ENCODE results near the gene TRIO. TPM values are rescaled to one million over a fixed set of nuclear protein-coding genes. Genes with fewer than 3 reads are reported as not detected.

The TRIO gene
- total RNA-seq, 1 experiment from 2014 or later = 68.4 TPM

GRCh38 chr5:14321936-14322335, 178.8 kb downstream of the TRIO start:
- TF ChIP-seq ELF1 (IDR thresholded peaks at IDR 0.05; ENCODE audit: borderline replicate concordance, low read depth) (no peak), SIN3A (IDR thresholded peaks at IDR 0.05; ENCODE audit: low read depth) (no peak), ZFX (IDR thresholded peaks at IDR 0.05) (no peak), YY1 (IDR thresholded peaks at IDR 0.05; ENCODE audit: extremely low read depth, insufficient replicate concordance, low read depth, low read length) (no peak), FOSL1 (IDR thresholded peaks at IDR 0.05; ENCODE audit: low read depth) (no peak), POLR2A (IDR thresholded peaks at IDR 0.05; ENCODE audit: borderline replicate concordance, extremely low read depth, insufficient read depth, insufficient read length) (no peak), CEBPB (IDR thresholded peaks at IDR 0.05; ENCODE audit: low read depth) (no peak), SP1 (IDR thresholded peaks at IDR 0.05; ENCODE audit: low read depth) (no peak), SRF (IDR thresholded peaks at IDR 0.05; ENCODE audit: low read depth) (no peak), REST (IDR thresholded peaks at IDR 0.05; ENCODE audit: low read depth) (no peak), MAX (IDR thresholded peaks at IDR 0.05) (no peak), EZH2 (IDR thresholded peaks at IDR 0.05) (no peak), CBX3 (IDR thresholded peaks at IDR 0.05; ENCODE audit: low read depth) (no peak), EGR1 (IDR thresholded peaks at IDR 0.05; ENCODE audit: low read depth) (no peak), ZNF274 (IDR thresholded peaks at IDR 0.05; ENCODE audit: low read depth, low read length) (no peak), EZH2phosphoT487 (IDR thresholded peaks at IDR 0.05; ENCODE audit: borderline replicate concordance) (no peak), JUND (IDR thresholded peaks at IDR 0.05) (no peak), RAD21 (IDR thresholded peaks at IDR 0.05; ENCODE audit: low read depth) (no peak)
- TF ChIP-seq, protein P1, sequence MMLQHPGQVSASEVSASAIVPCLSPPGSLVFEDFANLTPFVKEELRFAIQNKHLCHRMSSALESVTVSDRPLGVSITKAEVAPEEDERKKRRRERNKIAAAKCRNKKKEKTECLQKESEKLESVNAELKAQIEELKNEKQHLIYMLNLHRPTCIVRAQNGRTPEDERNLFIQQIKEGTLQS (IDR thresholded peaks at IDR 0.05) = no peak
- TF ChIP-seq, protein P2, sequence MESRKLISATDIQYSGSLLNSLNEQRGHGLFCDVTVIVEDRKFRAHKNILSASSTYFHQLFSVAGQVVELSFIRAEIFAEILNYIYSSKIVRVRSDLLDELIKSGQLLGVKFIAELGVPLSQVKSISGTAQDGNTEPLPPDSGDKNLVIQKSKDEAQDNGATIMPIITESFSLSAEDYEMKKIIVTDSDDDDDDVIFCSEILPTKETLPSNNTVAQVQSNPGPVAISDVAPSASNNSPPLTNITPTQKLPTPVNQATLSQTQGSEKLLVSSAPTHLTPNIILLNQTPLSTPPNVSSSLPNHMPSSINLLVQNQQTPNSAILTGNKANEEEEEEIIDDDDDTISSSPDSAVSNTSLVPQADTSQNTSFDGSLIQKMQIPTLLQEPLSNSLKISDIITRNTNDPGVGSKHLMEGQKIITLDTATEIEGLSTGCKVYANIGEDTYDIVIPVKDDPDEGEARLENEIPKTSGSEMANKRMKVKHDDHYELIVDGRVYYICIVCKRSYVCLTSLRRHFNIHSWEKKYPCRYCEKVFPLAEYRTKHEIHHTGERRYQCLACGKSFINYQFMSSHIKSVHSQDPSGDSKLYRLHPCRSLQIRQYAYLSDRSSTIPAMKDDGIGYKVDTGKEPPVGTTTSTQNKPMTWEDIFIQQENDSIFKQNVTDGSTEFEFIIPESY (IDR thresholded peaks at IDR 0.05; ENCODE audit: extremely low read depth, insufficient replicate concordance, low read length) = no peak
- H4K20me1 ChIP-seq (ENCODE audit: insufficient read depth) = no peaks in the 10 kb centered on the region; the same call in 1 of the 2 replicates
- no peak overlapping the region for H3K27ac ChIP-seq (ENCODE audit: low read depth, low read length)
- no peaks in the 10 kb centered on the region for H3K4me1 ChIP-seq (ENCODE audit: control insufficient read depth in 1 of 2, insufficient read depth in 2 of 2, low read length in 2 of 2)
- no peak overlapping the region for H3K9ac ChIP-seq (ENCODE audit: low read length)
- H3K27me3 ChIP-seq (ENCODE audit: insufficient read depth, low read length) = no peaks in the 10 kb centered on the region
- H3K4me2 ChIP-seq (ENCODE audit: low read length) = no peak overlapping the region
- DNase-seq (ENCODE audit: low read depth, low spot score) (no peak), ATAC-seq (no peak)
- H3K4me3 ChIP-seq (replicated peaks in 1 of 2; ENCODE audit: low read depth in 1 of 2, low read length in 2 of 2) = no peak overlapping the region
- RAD21 ChIA-PET (ENCODE audit: low non-redundant PET in 1 of 2, low total read pairs in 2 of 2, uncharacterized antibody in 2 of 2, unreplicated experiment in 2 of 2) = no interaction called here
- intact Hi-C loops (cut with micrococcal nuclease) = no loop called here
- peaks cover 2 to 17% of the 10 kb centered on the region in 2 experiments; a peak in 2 of 4 replicates for H3K36me3 ChIP-seq (ENCODE audit: control insufficient read depth in 1 of 2, insufficient read depth in 2 of 2, low read length in 2 of 2)
- no TSS peak for BruUV-seq (replicated peaks)
- no peak overlapping the region for H2AFZ ChIP-seq (ENCODE audit: low read depth, low read length, poor library complexity, severe bottlenecking)
- H3K9me3 ChIP-seq (ENCODE audit: control insufficient read depth in 1 of 2, insufficient read depth in 1 of 2, low read depth in 1 of 2, low read length in 2 of 2) = no peaks in the 10 kb centered on the region
- CTCF ChIA-PET = no interaction called here
- POLR2A ChIA-PET = no interaction called here
- no peaks in the 10 kb centered on the region for H3K9me2 ChIP-seq (ENCODE audit: insufficient read depth)
- H3K79me2 ChIP-seq (ENCODE audit: insufficient read depth, low read length) = peaks cover 8% of the 10 kb centered on the region; the same call in 1 of the 2 replicates

Data from HCT116 (cell line).